Activated CD4-positive, alpha-beta T cell treated with anti-CD3 and anti-CD28 coated beads for 1 hour (primary cell): Measurements from ENCODE around the gene GPR132.
"Not testable (repeated sequence)": the region's sequence is repeated elsewhere in the genome, so short reads cannot be mapped to it uniquely, and the experiment has no call there.

Experiments
- DNase-seq: peaks from one replicate; pipeline ENCODE4 v3.0.0-alpha.2; 2020

The GPR132 gene

DNA sequence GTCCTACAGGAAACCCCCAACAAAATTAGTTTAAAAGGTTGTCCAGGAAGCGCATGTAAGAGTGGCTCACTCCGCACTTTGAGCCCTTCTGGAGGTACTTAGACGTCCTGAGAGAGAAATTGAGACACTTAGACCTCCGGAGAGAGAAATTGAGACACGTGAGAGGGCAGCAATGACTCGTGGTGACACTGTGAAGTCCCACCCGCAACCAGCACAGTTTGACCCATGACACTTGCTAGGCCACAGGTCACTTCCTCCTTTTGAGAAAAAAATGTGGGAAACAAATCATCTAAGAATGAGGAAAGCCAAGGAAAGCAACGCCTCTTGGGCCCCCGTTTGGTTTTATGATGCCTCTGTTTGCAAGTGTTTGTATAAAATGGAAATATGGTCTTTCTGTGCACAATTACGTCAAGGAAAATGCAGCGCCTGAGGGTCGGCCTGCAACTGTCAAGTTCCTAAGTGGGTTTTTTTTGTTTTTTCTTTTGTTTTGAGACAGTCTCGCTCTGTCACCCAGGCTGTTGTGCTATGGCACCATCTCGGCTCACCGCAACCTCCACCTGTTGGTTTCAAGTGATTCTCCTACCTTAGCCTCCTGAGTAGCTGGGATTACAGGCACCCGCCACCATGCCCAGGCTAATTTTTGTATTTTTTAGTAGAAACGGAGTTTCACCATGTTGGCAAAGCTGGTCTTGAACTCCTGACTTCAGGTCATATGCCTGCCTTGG lies 30.8 kb downstream of the GPR132 start:
- DNase-seq, result no peak

DNA sequence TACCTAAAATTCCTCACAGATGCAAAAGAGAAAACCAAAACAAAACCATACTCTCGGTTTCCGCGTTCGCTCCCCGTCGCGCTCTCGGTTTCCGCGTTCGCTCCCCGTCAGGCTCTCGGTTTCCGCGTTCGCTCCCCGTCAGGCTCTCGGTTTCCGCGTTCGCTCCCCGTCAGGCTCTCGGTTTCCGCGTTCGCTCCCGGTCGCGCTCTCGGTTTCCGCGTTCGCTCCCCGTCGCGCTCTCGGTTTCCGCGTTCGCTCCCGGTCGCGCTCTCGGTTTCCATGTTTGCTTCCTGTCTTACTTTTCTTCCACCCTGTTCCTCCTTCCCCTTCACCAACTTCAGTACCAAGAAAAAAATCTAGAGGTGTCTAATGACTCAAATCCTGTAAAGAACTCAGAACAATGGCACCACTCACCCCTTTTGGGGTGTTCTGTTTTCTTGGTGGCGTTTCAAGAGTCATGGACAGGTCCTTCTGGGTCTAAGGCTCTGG lies 31.8 kb downstream of the GPR132 start:
- DNase-seq, result not testable (repeated sequence)

DNA sequence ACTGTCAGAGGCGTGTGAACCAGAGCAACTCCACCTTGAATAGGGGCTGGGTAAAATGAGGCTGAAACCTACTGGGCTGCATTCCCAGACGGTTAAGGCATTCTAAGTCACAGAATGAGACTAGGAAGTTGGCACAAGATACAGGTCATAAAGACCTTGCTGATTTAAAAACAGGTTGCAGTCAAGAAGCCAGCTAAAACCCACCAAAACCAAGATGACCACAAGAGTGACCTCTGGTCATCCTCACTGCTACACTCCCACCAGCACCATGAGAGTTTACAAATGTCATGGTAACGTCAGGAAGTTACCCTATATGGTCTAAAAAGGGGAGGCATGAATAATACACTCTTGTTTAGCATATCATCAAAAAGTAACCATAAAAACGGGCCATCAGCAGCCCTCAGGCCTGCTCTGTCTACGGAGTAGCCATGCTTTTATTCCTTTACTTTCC lies 32.8 kb downstream of the GPR132 start:
- not testable (repeated sequence) for DNase-seq

DNA sequence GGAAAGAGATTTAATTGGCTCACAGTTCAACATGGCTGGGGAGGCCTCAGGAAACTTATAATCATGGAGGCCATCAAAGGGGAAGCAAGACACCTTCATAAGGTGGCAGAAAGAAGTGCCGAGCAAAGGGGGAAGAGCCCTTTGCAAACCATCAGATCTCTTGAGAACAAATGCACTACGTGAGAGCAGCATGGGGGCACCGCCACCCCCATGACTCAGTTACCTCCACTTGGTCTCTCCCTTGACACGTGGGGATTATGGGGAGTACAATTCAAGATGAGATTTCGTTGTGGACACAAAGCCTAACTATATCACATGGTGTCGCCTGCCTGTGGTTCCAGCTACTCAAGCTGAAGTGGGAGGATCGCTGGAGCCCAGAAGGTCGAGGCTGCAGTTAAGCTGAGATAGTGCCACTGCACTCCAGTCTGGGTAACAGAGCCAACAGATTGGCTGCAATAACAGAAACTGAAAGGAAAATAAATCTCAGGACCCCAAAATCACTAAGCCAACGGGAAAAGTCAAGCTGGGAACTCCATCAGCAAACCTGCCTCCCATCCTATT lies 34.3 kb downstream of the GPR132 start:
- no peak for DNase-seq

DNA sequence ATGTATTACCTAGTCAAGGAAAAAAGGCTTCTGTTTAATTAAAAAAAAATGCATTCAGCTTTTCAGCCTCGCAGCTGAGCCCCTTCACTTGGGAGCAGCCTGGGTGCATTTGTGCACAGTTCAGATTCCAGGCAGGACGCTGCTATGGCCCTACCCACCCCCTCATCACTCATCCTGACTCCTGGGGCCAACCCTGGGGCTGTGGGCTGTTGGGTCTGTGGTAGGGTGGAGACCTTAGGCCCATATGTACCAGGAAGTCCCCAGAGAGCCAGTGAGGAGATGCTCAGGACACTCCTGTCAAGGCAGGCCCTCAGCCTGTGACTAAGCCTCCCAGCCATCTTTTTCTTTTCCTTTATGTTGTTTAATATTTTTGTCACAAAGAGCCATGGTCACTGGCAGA lies 35.0 kb downstream of the GPR132 start:
- no peak for DNase-seq

DNA sequence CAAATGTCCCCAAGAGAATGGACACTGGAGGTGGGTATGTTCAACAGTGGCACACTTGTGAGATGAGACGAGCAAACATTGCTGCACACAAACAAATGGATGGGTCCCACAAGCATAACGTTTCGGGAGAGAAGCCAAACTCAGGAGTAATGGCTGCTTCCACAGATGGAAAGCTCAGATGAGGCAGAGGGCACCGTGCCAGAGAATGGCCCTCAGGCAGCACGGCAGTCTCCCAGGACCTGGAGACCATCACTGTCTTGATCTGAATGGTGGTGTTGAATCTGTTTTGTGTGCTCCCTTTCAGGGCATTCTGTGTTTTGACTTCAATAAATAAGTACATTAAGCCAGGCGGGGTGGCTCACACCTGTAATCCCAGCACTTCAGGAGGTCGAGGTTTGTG lies 35.8 kb downstream of the GPR132 start:
- no peak for DNase-seq

DNA sequence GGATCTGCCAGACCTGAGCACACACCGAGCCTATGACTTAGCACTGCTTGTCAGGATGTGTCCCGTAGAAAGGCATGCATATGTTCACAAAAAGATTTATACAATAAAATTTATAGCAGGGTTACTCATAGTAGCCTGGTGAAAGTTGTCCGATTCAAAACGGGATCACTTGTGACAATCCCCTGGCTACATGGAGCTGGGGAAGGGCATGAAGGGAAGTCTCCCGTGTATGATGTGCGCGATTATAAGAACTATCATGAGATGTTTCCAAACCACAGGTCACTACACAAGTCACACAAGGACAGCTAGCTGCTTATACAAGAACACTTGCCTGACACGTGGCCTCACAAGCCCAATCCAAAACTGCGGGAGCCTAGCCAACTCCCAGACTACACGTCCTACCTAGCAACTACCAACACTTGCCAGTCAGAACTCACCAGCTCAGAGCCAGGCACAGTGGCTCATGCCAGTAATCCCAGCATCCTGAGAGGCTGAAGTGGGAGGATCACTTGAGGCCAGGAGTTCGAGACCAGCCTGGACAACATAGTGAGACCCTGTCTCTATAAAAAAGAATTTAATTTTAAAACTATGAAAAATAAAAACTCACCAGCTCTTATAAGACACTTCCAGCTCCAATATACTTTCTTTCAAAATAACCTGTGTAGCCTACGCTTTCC lies 36.8 kb downstream of the GPR132 start:
- DNase-seq, result no peak

DNA sequence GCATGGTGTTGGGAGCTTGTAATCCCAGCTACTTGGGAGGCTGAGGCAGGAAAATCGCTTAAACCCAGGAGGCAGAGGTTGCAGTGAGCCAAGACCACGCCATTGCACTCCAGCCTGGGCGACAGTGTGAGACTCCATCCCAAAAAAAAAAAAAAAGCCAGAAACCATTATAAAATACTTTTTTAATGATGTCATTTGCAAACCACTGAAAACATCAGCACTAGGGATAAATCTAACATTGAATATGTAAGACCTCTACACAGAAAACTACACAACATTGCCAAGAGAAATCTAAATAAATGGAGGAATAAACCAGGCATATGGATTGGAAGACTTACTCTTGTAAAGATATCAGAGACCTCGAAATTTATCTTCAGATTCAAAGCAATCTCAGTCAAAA lies 37.5 kb downstream of the GPR132 start:
- DNase-seq, result not testable (repeated sequence)

DNA sequence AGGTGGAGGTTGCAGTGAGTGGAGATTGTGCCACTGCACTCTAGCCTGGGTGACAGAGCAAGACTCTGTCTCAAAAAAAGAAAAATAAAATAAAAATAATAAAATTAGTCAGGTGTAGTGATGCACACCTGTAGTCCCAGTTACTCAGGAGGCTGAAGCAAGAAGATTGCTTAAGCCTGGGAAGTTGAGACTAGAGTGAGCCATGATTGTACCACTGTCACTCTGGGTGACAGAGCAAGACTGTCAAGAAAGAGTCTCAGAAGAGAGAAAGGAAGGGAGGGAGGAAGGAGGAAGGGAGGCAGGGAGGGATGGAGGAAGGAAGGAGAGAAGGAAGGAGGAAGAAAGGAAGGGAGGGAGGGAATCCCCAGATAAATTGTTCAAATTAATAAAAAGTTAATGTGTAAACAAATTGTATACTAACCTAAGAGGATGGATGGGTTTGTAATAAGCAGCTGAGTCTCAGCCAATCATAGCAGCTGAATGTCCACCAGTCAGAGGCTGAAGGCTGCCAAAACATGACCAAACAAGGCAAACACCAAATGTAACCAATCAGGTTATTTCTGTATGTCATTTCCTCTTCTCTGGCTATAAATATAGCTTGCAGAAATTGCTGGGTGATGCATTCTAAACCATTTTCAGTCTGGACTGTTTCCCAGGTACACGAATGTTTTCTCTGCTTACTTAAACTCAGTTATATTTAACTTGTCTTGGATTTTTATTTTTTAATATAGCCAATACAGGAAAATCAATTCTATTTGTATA lies 38.2 kb downstream of the GPR132 start:
- DNase-seq, result no peak

DNA sequence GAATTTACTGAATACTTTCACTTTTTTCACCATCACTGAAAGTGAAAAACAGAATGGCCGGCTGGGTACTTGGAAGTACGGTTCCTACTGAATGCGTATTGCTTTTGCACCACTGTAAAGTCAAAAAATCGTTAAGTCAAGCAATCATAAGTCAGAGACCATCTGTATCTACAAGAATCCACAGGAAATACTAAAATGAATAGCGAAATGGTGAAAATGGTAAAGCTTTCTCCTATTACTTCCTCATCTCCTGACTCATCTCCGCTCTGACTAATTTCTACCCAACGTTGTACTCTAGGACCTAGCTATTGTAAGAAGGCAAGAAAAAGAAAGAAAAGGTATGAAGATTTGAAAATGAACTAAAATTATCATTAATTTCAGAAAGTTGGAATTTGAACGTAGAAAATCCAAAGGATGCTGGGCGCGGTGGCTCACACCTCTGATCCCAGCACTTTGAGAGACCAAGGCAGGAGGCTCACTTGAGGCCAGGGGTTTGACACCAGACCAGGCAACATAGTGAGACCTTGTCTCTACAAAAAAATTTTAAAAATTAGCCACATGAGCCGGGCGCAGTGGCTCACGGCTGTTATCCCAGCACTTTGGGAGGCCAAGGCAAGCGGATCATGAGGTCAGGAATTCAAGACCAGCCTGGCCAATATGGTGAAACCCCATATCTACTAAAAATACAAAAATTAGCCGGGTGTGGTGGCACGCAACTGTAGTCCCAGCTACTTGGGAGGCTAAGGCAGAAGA lies 39.0 kb downstream of the GPR132 start:
- DNase-seq, result no peak

DNA sequence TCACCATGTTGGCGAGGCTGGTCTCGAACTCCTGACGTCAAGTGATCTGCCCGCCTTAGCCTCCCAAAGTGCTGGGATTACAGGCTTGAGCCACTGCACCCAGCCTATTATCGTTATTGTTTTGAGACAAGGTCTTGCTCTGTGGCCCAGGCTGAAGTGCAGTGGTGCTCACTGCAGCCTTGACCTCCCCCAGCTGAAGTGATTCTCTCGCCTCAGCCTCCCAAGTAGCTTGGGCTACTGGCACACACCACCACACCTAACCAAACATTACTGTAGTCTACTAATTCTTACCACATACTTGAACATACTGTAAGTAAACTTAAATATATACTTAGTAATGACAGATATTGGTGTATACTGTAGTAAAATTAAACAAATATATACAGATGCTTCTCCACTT lies 39.8 kb downstream of the GPR132 start:
- DNase-seq, result no peak

DNA sequence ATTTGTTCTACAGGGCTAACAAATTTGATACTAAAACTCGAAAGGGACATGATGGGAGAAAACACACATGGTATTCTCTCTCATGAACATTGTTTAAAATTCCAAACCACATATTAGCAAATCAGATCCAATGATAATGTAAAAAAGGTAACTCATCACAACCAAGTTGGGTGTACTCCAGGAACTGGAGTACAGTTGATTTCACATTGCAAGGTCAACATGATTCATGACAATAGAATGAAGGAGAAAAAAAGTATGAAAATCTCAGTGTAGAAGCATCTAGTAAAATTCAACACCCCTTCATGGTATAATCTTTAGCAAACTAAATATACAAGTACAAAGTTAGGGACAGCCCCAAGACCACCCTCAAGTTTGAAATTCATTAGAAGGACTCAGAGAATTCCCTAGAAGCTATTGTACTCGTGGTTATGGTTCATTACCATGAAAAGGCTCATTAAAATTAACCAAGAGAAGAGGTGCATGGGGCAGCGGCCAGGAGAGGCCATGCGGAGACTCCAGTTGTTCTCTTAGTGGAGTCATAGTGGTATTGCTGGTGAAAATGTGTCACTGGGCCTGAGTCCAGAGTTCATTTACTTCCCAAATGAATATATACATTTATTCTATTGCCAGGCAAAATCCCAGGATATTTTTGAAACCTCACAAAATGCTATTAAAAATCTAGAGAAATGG lies 41.3 kb downstream of the GPR132 start:
- DNase-seq, result no peak

DNA sequence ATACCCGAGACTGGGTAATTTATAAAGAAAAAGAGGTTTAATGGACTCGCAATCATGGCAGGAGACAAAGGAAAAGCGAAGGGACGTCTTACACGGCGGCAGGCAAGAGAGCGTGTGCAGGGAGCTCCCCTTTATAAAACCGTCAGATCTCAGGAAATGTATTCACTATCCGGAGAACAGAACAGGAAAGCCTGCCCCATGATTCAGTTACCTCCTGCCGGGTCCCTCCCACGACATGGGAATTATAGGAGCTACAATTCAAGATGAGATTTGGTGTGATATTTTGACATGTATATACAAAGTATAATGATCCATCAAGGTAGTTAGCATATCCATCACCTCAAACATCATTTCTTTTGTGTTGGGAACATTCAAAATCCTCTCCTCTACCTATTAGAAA lies 42.1 kb downstream of the GPR132 start:
- no peak for DNase-seq

DNA sequence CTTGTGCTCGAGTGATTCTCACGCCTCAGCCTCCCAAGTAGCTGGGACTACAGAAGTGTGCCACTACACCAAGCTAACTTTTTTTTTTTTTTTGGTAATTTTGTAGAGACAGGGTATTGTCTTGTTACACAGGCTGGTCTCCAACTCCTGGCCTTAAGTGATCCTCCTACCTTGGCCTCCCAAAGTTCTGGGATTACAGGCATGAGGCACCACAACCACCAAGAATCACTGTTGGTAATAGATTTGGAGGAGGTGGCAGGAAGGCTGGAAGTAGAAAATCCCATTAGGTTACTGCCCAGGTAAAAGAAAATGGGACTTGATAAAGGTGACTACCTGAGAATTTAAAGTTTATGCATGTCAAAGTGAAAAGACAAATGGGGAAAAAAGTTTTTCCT lies 43.0 kb downstream of the GPR132 start:
- no peak for DNase-seq

DNA sequence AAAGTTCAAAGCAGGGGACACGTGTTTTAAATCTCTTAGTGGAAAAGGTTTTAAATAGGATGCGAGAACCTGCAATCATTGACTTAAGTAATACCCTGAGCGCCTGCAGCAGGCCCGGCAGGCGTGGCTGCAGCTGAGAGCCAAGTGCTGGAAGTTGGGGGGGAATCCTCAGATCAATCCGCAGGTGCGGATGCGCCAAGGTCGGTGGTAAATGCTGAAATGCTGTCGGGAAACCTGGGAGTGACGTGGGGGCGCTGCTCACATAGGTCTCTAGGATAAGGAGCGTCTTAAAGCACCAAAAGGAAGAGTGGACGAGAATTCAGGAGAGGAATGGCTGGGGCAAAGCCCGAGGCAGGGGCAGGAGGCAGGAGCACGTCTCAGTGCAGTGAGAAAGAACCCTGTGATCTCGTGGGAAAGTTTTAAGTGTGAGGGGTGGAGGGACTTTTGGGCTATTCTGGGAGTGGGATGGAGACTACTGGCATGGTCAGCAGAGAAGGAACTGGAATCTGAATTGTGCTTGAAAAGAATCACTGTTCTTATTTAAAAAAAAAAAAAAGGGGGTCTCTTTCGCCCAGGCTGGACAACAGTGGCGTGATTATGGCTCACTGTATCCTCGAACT lies 43.5 kb downstream of the GPR132 start:
- no peak for DNase-seq

DNA sequence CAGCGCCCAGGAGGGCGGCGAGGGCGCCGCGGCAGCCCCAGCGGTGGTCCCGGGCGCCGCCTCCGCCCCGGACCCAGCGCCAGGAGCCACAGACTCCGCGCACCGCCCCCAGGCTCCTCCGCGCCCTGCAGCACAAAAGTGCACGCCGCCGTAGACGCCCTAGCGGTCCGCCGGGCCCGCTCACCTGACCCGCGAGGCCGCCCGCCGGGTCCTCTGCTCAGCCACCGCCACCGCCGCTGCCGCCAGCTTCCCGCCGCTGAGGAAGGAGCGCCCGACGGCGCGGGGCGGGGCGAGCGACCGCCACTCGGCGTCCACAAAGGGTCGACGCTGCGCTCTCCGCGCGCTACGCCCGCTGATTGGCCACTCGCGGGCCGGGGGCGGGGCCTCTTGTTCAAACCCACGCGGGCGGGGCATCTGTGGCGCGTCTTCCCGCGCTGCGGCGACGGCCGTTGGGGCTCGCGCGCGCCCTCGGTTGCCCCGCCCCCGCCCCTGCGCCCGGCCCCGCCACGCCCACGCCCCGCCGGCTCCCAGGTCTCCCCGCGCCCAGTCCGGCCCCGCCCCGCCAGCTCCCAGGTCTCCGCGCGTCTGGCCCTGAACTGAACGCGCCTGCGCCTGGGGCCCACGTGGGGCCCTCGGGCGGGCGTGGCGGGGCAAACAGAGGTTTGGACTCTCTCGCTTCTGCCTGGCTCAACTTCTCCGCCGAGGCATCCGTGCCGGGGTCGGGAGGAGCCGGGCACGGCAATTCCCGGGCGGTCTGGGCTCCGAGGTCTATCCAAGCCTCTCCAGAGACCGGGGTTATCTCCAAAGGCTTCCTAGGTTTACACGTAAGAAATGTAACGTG lies 44.2 kb downstream of the GPR132 start, which contains the start of gene CDCA4:
Gene CDCA4 (minus strand): TSS at position 269 of the 841 bp plus-strand sequence. CDS start 9,154 bp downstream, outside the sequence.
- DNase-seq, result peak; percentile 96

DNA sequence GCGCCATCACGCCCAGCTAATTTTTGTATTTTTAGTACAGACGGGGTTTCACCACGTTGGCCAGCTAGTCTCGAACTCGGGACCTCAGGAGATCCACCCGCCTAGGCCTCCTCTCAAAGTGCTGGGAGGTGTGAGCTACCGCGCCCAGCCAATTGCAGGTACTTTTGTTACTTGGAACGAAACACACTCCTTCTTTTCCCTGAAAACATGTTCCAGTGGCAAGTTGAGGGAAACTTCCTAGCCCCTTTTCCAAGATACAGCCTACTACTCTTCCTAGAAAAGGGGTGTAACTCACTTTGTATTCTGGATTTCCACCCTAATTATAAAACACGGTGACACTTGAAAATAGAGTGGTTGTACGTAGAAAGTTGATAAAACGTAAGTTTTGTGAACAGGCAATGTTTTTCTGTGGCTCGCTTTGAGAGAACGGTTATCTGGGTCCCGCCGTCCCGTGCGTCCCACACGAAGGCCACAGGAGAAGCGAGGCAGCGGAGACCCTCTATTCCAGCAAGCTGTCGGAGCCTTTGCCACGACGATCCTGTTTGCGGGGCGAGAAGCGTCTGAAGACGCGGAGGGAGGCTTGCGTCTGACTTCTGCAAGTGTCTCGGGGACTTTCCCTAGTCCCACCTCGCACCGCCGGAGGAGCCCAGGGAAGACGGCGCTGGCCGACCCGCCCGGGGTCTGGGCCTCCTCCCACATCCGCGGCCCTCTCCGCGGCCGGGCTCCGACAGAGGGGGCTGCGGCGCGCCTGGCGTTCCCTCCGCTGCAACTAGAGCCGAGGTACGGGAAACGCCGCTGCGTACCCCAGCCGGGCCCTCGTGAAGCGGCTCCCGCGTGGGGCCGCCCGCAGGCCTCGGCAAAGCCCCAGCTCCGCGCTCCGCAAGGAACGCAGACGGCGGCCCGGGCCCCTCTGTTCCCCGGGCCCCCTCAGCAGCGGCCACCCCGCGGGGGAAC lies 45.1 kb downstream of the GPR132 start:
- DNase-seq, result peak; percentile 40

DNA sequence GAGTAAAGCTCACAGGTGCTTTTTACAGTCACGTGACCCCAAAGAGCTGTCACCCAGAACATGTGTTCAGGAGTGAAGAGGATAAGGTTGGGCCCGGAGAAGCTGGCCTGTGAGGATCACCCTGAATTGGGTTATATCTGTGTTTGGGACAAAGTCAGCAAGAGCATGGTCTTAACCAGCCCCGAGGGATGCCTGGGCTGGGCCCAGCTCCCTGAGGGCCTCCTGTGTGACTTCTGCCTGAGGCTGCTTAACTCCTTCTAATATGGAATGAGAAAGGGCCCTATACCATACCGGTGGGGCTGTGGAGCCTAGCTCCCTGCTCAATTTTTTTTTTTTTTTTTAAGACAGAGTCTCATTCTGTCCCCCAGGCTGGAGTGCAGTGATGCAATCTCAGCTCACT lies 46.8 kb downstream of the GPR132 start:
- no peak for DNase-seq

DNA sequence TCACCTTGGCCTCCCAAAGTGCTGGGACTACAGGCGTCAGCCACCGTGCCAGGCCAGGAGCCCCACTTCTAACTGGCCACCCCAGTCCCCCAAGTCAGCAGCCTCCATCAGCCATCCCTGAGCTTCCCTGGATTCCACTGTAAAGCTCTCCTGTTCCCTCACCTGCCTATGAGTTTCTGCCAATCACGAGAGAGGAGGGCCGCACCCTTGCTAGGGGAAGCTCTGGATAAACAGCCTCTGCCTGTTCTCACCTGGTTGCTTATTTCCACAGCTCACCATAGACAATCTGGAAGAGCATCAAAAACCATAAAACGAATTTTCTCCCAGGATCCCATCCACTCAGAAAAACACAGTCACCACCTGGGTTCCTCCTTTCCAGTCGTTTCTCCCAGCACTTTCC lies 49.3 kb downstream of the GPR132 start:
- no peak for DNase-seq
